Left ventricle myocardium superior (tissue), 1 donor: ENCODE measurements around the gene ATP2C2. TPM values are rescaled to one million over a fixed set of nuclear protein-coding genes. Genes with fewer than 3 reads are reported as not detected.

Source experiments
- total RNA-seq: library from RNA; stranded (reverse); fragmentation: NEBNext Ultra II Directional; extraction: Animal tissue kit (Norgen Biotek cat#: 25700); gene quantifications from one replicate; pipeline ENCODE4 v1.2.1, GENCODE V29; 2021
- donor health status: DM: no; HTN: yes; CAD: no; lungs with severe emphysema.

Gene ATP2C2
- total RNA-seq, 1 donor from 2014 or later, result not detected

Other genes starting within 250 kb of the ATP2C2 start
- gene HSDL1, start 223.4 kb upstream of the ATP2C2 start, total RNA-seq, result 23.2 TPM
- gene DNAAF1, start 223.2 kb upstream of the ATP2C2 start, total RNA-seq, result not detected
- gene TAF1C, start 181.5 kb upstream of the ATP2C2 start, total RNA-seq, result 31.0 TPM
- not detected for gene ADAD2, start 177.4 kb upstream of the ATP2C2 start, total RNA-seq
- not detected for gene KCNG4, start 128.5 kb upstream of the ATP2C2 start, total RNA-seq
- 2.0 TPM for gene WFDC1, start 73.7 kb upstream of the ATP2C2 start, total RNA-seq
- gene MEAK7, start 136.1 kb downstream of the ATP2C2 start, total RNA-seq, result 4.4 TPM
- 11.8 TPM for gene COTL1, start 249.5 kb downstream of the ATP2C2 start, total RNA-seq